BJ (cell line): ENCODE results near the gene IL18BP. TPM values are rescaled to one million over a fixed set of nuclear protein-coding genes. Genes with fewer than 3 reads are reported as not detected.

ENCODE experiments used
- CTCF ChIA-PET: fragments of 350-600 bp; formaldehyde crosslinking; extraction: SDS; loops from one replicate; lab custom pipeline; 2021; ENCODE audit warnings: antibody characterized with exemption, inconsistent platforms; lab: Yijun Ruan, JAX
- POLR2A ChIA-PET: fragments of 300-600 bp; sonication (Branson Sonifier 250); formaldehyde crosslinking; extraction: SDS; loops from one replicate; lab custom pipeline; 2021; ENCODE audit warnings: antibody characterized with exemption; lab: Charles Lee
- DNase-seq: peaks from one replicate; pipeline ENCODE4 v3.0.0-alpha.2; 2011; ENCODE audit warnings: low read depth
- H3K27me3 ChIP-seq: 2 replicates; pipeline ENCODE4 v1.6.0; 2011; ENCODE audit warnings: low read length; ENCODE audit not compliant: control insufficient read depth, insufficient read depth
- H3K36me3 ChIP-seq: 2 replicates; pipeline ENCODE4 v1.5.1; 2011; ENCODE audit warnings: low read length; ENCODE audit not compliant: control insufficient read depth, insufficient read depth
- H3K4me3 ChIP-seq: 2 replicates; pipeline ENCODE4 v1.5.1; 2011; ENCODE audit warnings: low read depth, mild to moderate bottlenecking, control low read depth, low read length
- CTCF ChIP-seq: IDR thresholded peaks from 2 replicates; pipeline ENCODE4 v1.5.1; 2011; ENCODE audit warnings: low read depth, mild to moderate bottlenecking, control low read depth, inconsistent platforms, low read length, moderate library complexity; ENCODE audit not compliant: insufficient read depth
- polyA plus RNA-seq: library from polyadenylated mRNA; depleted of rRNA; stranded (reverse); fragments of >200 nt; gene quantifications from 2 replicates; pipeline ENCODE4 v1.2.3, GENCODE V29; 2011

Gene IL18BP
- polyA plus RNA-seq, 1 experiment: 3.2 TPM

GRCh38 chr11:71988050-71988449, 10.7 kb upstream of the IL18BP start:
- no peak for TF ChIP-seq CTCF
- H3K36me3 ChIP-seq: peaks cover 7% of the 10 kb centered on the region
- peak; percentile 81 for DNase-seq
- no peaks in the 10 kb centered on the region for H3K27me3 ChIP-seq
- no peak overlapping the region for H3K4me3 ChIP-seq
- ChIA-PET POLR2A (interaction anchor here (0.6 kb wide), 1 partner anchor 42 kb away, joined by 3 read pairs; no protein-coding TSS in a partner anchor), CTCF (interaction anchor here (1.2 to 3.9 kb wide), 7 partner anchors 11 to 443 kb away, joined by 3 to 30 read pairs (median 6); partner anchors contain the start of gene IL18BP)

- ChIA-PET CTCF (interaction anchor here (0.9 to 3.6 kb wide), 3 partner anchors 8 to 193 kb away, joined by 3 to 21 read pairs (median 13); partner anchors contain the start of gene IL18BP), POLR2A (no interaction called here)
- TF ChIP-seq CTCF: no peak
- no peak overlapping the region for H3K4me3 ChIP-seq
- no peaks in the 10 kb centered on the region for H3K27me3 ChIP-seq
- no peak for DNase-seq
- peaks cover 3% of the 10 kb centered on the region for H3K36me3 ChIP-seq
Observed at GRCh38 chr11:71990701-71991100, 8.0 kb upstream of the IL18BP start.

GRCh38 chr11:71991494-71991893, 7.2 kb upstream of the IL18BP start:
- peaks cover 5% of the 10 kb centered on the region for H3K36me3 ChIP-seq
- ChIA-PET POLR2A (no interaction called here), CTCF (interaction anchor here (1.0 to 3.2 kb wide), 2 partner anchors 14 to 231 kb away, joined by 3 to 13 read pairs; no protein-coding TSS in a partner anchor)
- H3K27me3 ChIP-seq: no peaks in the 10 kb centered on the region
- no peak for DNase-seq
- TF ChIP-seq CTCF: no peak
- H3K4me3 ChIP-seq: no peak overlapping the region

- Histone ChIP-seq H3K36me3 (peaks cover 5% of the 10 kb centered on the region), H3K4me3 (no peak overlapping the region), H3K27me3 (no peaks in the 10 kb centered on the region)
- ChIA-PET CTCF (interaction anchor here (1.0 to 3.2 kb wide), 2 partner anchors 15 to 230 kb away, joined by 3 to 13 read pairs; no protein-coding TSS in a partner anchor), POLR2A (no interaction called here)
- no peak for DNase-seq
- TF ChIP-seq CTCF: no peak
Observed at GRCh38 chr11:71992136-71992730, 6.5 kb upstream of the IL18BP start.

- Histone ChIP-seq H3K4me3 (no peak overlapping the region), H3K36me3 (peaks cover 5% of the 10 kb centered on the region), H3K27me3 (no peaks in the 10 kb centered on the region)
- no peak for TF ChIP-seq CTCF
- ChIA-PET CTCF (interaction anchor here (1.6 kb wide), 2 partner anchors 16 to 18 kb away, joined by 3 to 6 read pairs; no protein-coding TSS in a partner anchor), POLR2A (no interaction called here)
- DNase-seq: no peak
Observed at GRCh38 chr11:71994786-71995185, 3.9 kb upstream of the IL18BP start.
